A549 (cell line): ENCODE data around the gene TSPO2. TPM values are rescaled to one million over a fixed set of nuclear protein-coding genes. Genes with fewer than 3 reads are reported as not detected.

Source experiments
- ATAC-seq, 2 experiments: fragments of 200-7000 bp in 1 of 2; fragments of >200 bp in 1 of 2; cut with Nextera tagmentation in 1 of 2; cut with Tn5 transposase in 1 of 2; 3 replicates each; pipeline versions ENCODE4 v1.8.0 to v1.9.1; 2018 to 2020; ENCODE audit warnings: mild to moderate bottlenecking in 1 of 2, moderate library complexity in 1 of 2
- CTCF ChIA-PET: fragments of 300-600 bp; sonication (Branson Sonifier 250); formaldehyde crosslinking; extraction: SDS; loops from one replicate; lab custom pipeline; 2021; ENCODE audit warnings: antibody characterized with exemption, inconsistent platforms; lab: Yijun Ruan, JAX
- POLR2A ChIA-PET: fragments of 350-600 bp; formaldehyde crosslinking; extraction: SDS; loops from one replicate; lab custom pipeline; 2021; ENCODE audit warnings: antibody characterized with exemption, inconsistent platforms; lab: Yijun Ruan, JAX
- DNase-seq, 2 experiments: peaks; one replicate each; pipeline versions ENCODE4 v3.0.0 to v3.0.0-alpha.2; 2011 to 2016; ENCODE audit warnings: low read depth in 1 of 2, low spot score in 1 of 2
- FAIRE-seq: peaks from 2 replicates; lab custom pipeline; 2011; peaks lifted over from hg19 to GRCh38; lab: Jason Lieb, UNC
- H3K27ac ChIP-seq, 2 experiments: fragments of >200 bp; sonication (Bioruptor Twin); formaldehyde crosslinking; 3 replicates each; pipeline ENCODE4 v1.5.1; 2016 to 2017
- H3K4me1 ChIP-seq: fragments of >200 bp; sonication (Bioruptor Twin); formaldehyde crosslinking; 3 replicates; pipeline ENCODE4 v1.6.1; 2016
- H3K4me2 ChIP-seq: fragments of >200 bp; sonication (Bioruptor Twin); formaldehyde crosslinking; 3 replicates; pipeline ENCODE4 v1.6.1; 2016
- H3K4me3 ChIP-seq: fragments of >200 bp; sonication (Bioruptor Twin); formaldehyde crosslinking; 3 replicates; pipeline ENCODE4 v1.5.1; 2016
- H3K9me3 ChIP-seq: fragments of >200 bp; sonication (Bioruptor Twin); formaldehyde crosslinking; 3 replicates; pipeline ENCODE4 v1.6.1; 2016
- CHD4 ChIP-seq: fragments of 200-600 bp; sonication (generic); IDR thresholded peaks from 2 replicates; pipeline ENCODE4 v1.6.1; 2016; ENCODE audit warnings: antibody characterized with exemption, mild to moderate bottlenecking, borderline replicate concordance
- CTCF ChIP-seq: fragments of >200 bp; sonication (Bioruptor Twin); formaldehyde crosslinking; IDR thresholded peaks from 3 replicates; pipeline ENCODE4 v1.5.1; 2016
- E2F6 ChIP-seq: IDR thresholded peaks from 2 replicates; pipeline ENCODE4 v1.6.1; 2012; ENCODE audit warnings: low read depth, borderline replicate concordance
- EHF ChIP-seq: fragments of 250-450 bp; sonication (Bioruptor Pico); IDR thresholded peaks from 2 replicates; pipeline ENCODE4 v1.5.0; 2020; ENCODE audit warnings: mild to moderate bottlenecking
- ESRRA ChIP-seq: fragments of 150-350 bp; IDR thresholded peaks from 2 replicates; pipeline ENCODE4 v1.6.1; 2014; ENCODE audit warnings: mild to moderate bottlenecking, low read length, borderline replicate concordance
- FOSL2 ChIP-seq, 2 experiments: fragments of 450-650 bp in 1 of 2; fragments of >200 bp in 1 of 2; sonication (Bioruptor Twin) in 1 of 2; formaldehyde crosslinking; IDR thresholded peaks; 2 replicates each; pipeline versions ENCODE4 v1.5.0 to v1.6.1; 2016 to 2020; ENCODE audit warnings: mild to moderate bottlenecking in 1 of 2, moderate library complexity in 1 of 2
- FOXS1 ChIP-seq: fragments of 250-450 bp; sonication (Bioruptor Pico); IDR thresholded peaks from 2 replicates; pipeline ENCODE4 v1.5.0; 2020; ENCODE audit warnings: mild to moderate bottlenecking, moderate library complexity
- HEYL ChIP-seq: fragments of 250-450 bp; sonication (Bioruptor Pico); IDR thresholded peaks from 2 replicates; pipeline ENCODE4 v1.8.0; 2021; ENCODE audit warnings: mild to moderate bottlenecking, moderate library complexity
- HOXA7 ChIP-seq: fragments of 250-450 bp; sonication (Bioruptor Pico); IDR thresholded peaks from 2 replicates; pipeline ENCODE4 v1.5.0; 2020; ENCODE audit warnings: mild to moderate bottlenecking, moderate library complexity
- MAFK ChIP-seq: fragments of 450-650 bp; IDR thresholded peaks from 2 replicates; pipeline ENCODE4 v1.6.1; 2014; ENCODE audit not compliant: partially characterized antibody
- MAX ChIP-seq: IDR thresholded peaks from 2 replicates; pipeline ENCODE4 v1.6.1; 2012
- RAD21 ChIP-seq, 2 experiments: fragments of >200 bp in 1 of 2; sonication (Bioruptor Twin) in 1 of 2; formaldehyde crosslinking in 1 of 2; IDR thresholded peaks in 1 of 2; conservative IDR thresholded peaks in 1 of 2; 2 replicates in 1 of 2; 3 replicates in 1 of 2; pipeline ENCODE4 v1.6.1; 2012 to 2018; ENCODE audit warnings: inconsistent platforms in 1 of 2
- RFX5 ChIP-seq: fragments of 450-650 bp; IDR thresholded peaks from 2 replicates; pipeline ENCODE4 v1.7.1; 2014; ENCODE audit warnings: antibody characterized with exemption, mild to moderate bottlenecking, moderate library complexity
- RNF2 ChIP-seq: fragments of 200-600 bp; sonication (generic); IDR thresholded peaks from 2 replicates; pipeline ENCODE4 v1.6.1; 2016; ENCODE audit warnings: low read depth, mild to moderate bottlenecking, antibody characterized with exemption, moderate library complexity, borderline replicate concordance
- ZC3H11A ChIP-seq: fragments of 450-650 bp; IDR thresholded peaks from 2 replicates; pipeline ENCODE4 v1.6.1; 2014; ENCODE audit warnings: antibody characterized with exemption, mild to moderate bottlenecking
- ZNF302 ChIP-seq: fragments of 250-450 bp; sonication (Bioruptor Pico); IDR thresholded peaks from 2 replicates; pipeline ENCODE4 v1.9.0; 2021; ENCODE audit warnings: inconsistent platforms, mild to moderate bottlenecking, moderate library complexity
- WGBS: methylation state at CpG from one replicate; pipeline ENCODE4 v1.1.6; 2017; ENCODE audit errors: missing lambda C conversion rate; 5-methylcytosine and 5-hydroxymethylcytosine counted together
- polyA plus RNA-seq, 4 experiments: library from polyadenylated mRNA; depleted of rRNA in 3 of 4; stranded (reverse); fragments of >200 nt; fragmentation: RNase III in 1 of 4; extraction: RNeasy Plus Mini Kit Qiagen cat#74134 plus additional on column Dnase treatment in 1 of 4; gene quantifications; 2 replicates in 3 of 4; 3 replicates in 1 of 4; pipeline ENCODE4 v1.2.3, GENCODE V29; 2011 to 2017

Gene TSPO2
- polyA plus RNA-seq, 2 of the 4 experiments (the other 2 are of a cell fraction) = not detected

- WGBS = 93% methylated on average over 4 of the region's 5 CpGs
- Histone ChIP-seq H3K4me2 (no peak within 1 kb of the TSS), H3K9me3 (no peaks in the 10 kb centered on the region), H3K4me3 (no peak within 1 kb of the TSS), H3K4me1 (no peaks in the 10 kb centered on the region), H3K27ac (no peak within 1 kb of the TSS)
- no peak for TF ChIP-seq ESRRA
- no peak for TF ChIP-seq EHF (CRISPR knock-in tag)
- no peak for TF ChIP-seq RAD21 (conservative IDR thresholded peaks at IDR 0.05 in 1 of 2, IDR thresholded peaks at IDR 0.05 in 1 of 2)
- TF ChIP-seq ZC3H11A = no peak
- TF ChIP-seq CHD4 = no peak
- TF ChIP-seq RNF2 = no peak
- no peak for TF ChIP-seq ZNF302 (CRISPR knock-in tag)
- FAIRE-seq = no peak
- POLR2A ChIA-PET = no interaction called here
- ATAC-seq = no peak
- DNase-seq = no peak
- CTCF ChIA-PET = interaction anchor here (0.8 to 2.1 kb wide), 5 partner anchors 13 to 23 kb away, joined by 3 to 9 read pairs (median 3); partner anchors contain the start of gene UNC5CL
These were observed 10.8 kb downstream of the TSPO2 start, which contains the start of gene APOBEC2 for GRCh38 chr6:41053041-41053440. APOBEC2 (plus strand) TSS chr6:41053202; CDS start chr6:41053348, 146 bp downstream.

GRCh38 chr6:41054511-41054910, 12.2 kb downstream of the TSPO2 start:
- no peak overlapping the region for H3K4me2 ChIP-seq
- ATAC-seq = no peak
- no peak overlapping the region for H3K4me3 ChIP-seq
- no peak for TF ChIP-seq RNF2
- TF ChIP-seq RFX5 = no peak
- no peak for TF ChIP-seq MAFK
- TF ChIP-seq CTCF = no peak
- TF ChIP-seq ZC3H11A = no peak
- no peak for TF ChIP-seq FOSL2 (IDR thresholded peaks at IDR 0.05)
- TF ChIP-seq FOSL2 (CRISPR knock-in tag; IDR thresholded peaks at IDR 0.05) = no peak
- TF ChIP-seq HOXA7 (CRISPR knock-in tag) = no peak
- TF ChIP-seq E2F6 = no peak
- no peak for TF ChIP-seq MAX
- no peak for TF ChIP-seq FOXS1 (CRISPR knock-in tag)
- TF ChIP-seq, all 56 proteins: peak for 0
- ChIA-PET POLR2A (no interaction called here), CTCF (interaction anchor here (0.7 to 3.4 kb wide), 6 partner anchors 13 to 27 kb away, joined by 3 to 10 read pairs (median 4); partner anchors contain the start of gene UNC5CL)
- peaks cover 6% of the 10 kb centered on the region; the same call in 1 of the 3 replicates for H3K4me1 ChIP-seq
- FAIRE-seq (no peak), DNase-seq (no peak)
- H3K27ac ChIP-seq = no peak overlapping the region
- 97% methylated on average over 3 of the region's 3 CpGs for WGBS
- H3K9me3 ChIP-seq = no peaks in the 10 kb centered on the region

GRCh38 chr6:41055149-41055548, 12.9 kb downstream of the TSPO2 start:
- ChIA-PET CTCF (interaction anchor here (0.6 to 3.4 kb wide), 5 partner anchors 8 to 27 kb away, joined by 3 to 10 read pairs (median 5); partner anchors contain the start of gene UNC5CL), POLR2A (no interaction called here)

More at GRCh38 chr6:41055149-41055548, 12.9 kb downstream of the TSPO2 start:
- no peak for TF ChIP-seq HEYL (CRISPR knock-in tag)
- H3K4me3 ChIP-seq = no peak overlapping the region
- no peak for FAIRE-seq
- no peaks in the 10 kb centered on the region for H3K9me3 ChIP-seq
- no peak for DNase-seq
- H3K4me1 ChIP-seq = peaks cover 12% of the 10 kb centered on the region; the same call in 2 of the 3 replicates
- H3K27ac ChIP-seq = no peak overlapping the region
- H3K4me2 ChIP-seq = no peak overlapping the region
- 49% methylated on average over 3 of the region's 3 CpGs for WGBS
- ATAC-seq = no peak
